Head of caudate nucleus (tissue), 42 donors: ENCODE data around the gene NKAIN2.
"Not testable (repeated sequence)": the region's sequence is repeated elsewhere in the genome, so short reads cannot be mapped to it uniquely, and the experiment has no call there.

Experiments used
- DNase-seq, 42 donors: peaks; one replicate each; pipeline versions ENCODE4 v3.0.0 to v3.0.0-alpha.2; 2020 to 2021; ENCODE audit warnings: mixed read lengths in 7 of 42
- intact Hi-C: fragments of 100-400 bp; cut with DNase I; formaldehyde crosslinking; loops from one replicate; pipeline ENCODE4 v1.15.0; 2022

Gene NKAIN2

DNA sequence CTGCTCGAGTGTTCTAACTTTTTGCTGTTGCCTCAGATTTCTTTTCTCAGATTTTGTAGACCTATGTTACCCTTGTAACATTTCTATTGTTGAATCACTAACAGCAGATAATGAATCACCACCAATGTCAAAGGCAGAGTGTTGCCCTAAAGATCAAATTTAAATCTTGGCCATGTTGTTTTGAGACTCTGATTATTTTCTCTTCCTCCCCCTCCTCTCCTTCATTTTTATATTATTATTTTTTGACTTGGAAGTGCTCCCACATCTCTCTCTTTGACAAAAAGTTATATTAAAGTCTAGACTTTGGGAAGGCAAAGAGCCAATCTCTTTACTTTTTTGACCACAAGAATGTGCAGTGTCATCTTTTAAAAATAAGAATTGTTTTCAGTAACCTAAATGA lies 422.7 kb downstream of the NKAIN2 start:
- intact Hi-C loops = no loop called here
- no peak for DNase-seq

DNA sequence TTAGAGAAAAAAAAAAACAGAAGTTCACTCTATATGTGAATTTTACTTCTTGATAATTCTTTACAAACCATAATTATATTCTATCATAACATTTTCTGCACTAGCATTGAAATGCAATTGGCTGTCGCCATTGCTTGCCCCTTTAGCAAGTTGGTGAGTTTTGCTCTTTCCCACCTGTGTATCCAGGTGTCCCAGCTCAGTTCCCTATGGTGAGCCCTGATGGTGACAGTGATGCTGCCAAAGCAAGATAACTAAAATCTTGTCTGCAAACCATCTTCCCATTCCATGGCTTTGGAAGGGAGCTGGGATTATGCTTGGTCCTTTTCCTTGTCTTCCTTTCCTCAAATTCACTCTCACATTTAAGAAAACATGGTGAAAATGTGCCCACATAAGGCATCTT lies 429.6 kb downstream of the NKAIN2 start:
- no peak for DNase-seq
- intact Hi-C loops = no loop called here

DNA sequence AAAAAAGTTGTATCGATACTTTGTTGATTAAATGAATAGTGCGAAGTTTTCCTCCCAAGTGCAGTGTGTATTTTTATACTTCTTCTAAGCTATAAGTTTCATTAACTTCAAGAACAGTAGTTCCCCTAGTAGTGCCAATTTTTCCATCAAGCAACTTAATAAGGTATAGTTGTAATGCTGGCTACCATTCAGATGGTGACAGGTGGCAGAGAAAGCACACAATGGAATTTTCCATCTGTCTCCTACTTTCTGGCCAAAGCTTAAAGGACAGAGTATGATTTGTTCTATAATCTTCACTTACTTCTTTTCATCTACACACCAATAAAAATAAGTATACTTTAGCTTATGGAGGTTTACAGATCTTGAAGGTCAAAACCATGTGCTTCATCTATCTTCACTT lies 431.1 kb downstream of the NKAIN2 start:
- DNase-seq = no peak
- intact Hi-C loops = no loop called here

DNA sequence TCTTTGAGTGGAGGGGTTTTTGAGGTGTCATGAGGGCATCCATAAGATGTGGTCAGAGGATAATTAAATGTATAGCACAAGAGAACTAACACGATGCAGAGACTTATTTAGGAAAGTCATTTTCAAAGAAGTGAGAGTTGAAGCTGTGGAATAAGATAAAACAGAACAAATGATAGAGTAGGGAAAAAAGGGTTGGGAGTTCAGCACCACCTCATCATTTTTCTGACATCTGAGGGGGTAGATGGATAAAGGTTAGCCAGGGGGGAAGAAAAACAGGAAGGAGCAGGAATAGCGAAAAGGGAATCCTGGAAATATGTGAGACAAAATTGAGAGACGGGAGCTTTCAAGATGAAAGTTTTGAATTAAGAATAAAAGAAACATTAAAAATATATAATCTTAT lies 434.2 kb downstream of the NKAIN2 start:
- DNase-seq = no peak
- intact Hi-C loops = no loop called here

DNA sequence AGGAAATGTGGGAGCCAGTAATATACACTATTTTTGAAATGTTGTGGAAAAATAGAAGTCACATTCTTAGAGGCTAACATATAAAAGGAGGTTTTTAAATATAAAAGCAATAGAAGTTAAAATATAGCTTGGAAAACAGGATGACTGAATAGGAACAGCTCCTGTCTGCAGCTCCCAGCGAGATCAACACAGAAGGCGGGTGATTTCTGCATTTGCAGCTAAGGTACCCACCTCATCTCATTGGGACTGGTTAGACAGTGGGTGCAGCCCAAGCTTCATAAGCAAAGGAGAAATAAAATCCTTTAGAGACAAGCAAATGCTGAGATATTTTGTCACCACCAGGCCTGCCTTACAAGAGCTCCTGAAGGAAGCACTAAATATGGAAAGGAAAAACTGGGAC lies 434.7 kb downstream of the NKAIN2 start:
- peak in 11 of 42 donors; percentile 1 to 57 (median 13) for DNase-seq
- intact Hi-C loops = not testable (repeated sequence)

DNA sequence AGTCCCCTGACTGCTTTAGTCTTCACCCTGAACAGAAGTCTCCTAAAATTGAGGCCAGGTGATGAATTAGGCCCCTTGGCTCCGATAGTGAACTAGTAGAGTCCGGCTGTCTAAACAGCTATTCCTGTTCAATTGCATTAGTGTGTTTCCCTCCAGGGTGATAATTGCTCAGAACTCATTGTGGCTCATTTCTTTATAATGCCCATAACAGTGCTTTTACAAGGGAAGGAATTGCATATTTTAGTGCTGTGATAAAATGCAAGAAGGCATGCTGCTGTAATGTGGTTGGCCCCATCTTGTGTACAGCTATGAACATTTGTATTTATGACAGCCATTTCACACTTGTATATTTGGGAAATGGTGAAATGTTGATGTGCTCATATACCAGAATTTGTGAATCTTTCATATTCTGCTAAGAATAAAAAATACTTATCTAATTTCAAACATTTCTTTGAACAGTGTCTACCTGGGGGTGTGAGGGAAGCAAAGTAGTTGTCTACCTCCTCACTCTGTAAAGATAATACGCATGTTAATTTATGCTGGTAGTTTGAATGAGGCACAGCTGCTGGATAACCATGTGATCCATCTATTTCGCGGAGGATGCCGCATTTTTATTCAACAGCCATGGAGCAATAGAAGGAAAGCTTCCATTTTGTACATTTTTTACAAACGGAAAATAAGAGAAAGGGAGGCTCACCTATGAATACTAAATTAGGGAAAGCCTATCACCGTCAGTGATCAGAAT lies 451.4 kb downstream of the NKAIN2 start:
- intact Hi-C loops = no loop called here
- peak in 28 of 42 donors; percentile 7 to 74 (median 32) for DNase-seq

DNA sequence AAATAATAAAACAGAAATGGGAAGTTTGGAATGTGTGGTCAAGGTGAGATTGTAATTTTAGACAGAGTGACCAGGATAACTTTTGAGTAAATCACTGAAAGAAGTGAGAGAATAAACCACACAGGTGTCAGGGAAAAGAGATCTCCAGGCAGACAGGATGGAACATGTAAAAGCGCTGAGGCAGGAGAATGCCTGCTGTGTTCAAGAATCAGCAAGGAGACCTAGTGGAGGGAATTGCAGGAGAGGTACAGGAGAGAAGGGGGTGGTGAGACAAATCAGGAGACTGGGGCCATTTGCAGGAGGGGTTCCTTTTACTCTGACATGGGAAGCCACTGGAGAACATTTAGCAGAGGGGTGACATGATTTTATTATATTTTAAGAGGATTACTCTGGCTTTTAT lies 456.7 kb downstream of the NKAIN2 start:
- intact Hi-C loops = no loop called here
- no peak for DNase-seq

DNA sequence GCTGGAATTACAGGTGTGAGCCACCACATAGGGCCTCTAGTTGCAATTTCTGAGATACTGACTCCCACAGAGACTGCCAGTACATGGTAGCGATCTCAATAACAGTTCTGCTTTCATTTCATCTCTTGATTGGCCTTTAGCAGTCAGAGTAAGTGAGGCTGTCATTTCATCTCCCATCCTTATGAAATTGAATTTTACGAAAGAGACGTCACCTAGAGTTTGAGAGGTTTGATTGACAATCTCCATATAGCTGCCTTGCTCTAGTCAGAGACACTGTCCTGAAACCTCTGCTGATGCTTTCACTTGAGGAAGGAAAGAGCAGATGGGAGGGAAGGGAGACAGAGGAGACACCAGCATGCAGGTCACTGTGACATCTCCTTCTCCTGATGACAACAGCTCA lies 466.1 kb downstream of the NKAIN2 start:
- DNase-seq = no peak
- intact Hi-C loops = no loop called here

DNA sequence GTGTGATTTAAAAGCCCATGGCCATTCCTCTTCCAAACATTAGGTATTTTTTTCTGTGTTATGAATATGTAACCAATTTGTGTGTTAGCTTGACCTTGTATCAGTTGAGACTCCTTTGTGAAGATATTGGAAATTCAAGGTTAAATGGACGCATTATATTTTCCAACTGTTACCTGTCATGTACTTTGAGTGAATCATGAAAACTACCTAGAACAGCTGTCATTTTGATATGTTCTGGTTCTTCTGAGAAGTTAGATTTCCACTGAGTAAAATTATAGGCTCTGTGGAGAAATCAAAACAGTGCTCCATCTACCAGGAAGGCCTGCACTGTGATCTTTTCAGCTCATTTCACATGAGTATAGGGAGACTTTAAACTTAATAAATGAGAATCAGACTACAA lies 470.0 kb downstream of the NKAIN2 start:
- intact Hi-C loops = no loop called here
- no peak for DNase-seq

DNA sequence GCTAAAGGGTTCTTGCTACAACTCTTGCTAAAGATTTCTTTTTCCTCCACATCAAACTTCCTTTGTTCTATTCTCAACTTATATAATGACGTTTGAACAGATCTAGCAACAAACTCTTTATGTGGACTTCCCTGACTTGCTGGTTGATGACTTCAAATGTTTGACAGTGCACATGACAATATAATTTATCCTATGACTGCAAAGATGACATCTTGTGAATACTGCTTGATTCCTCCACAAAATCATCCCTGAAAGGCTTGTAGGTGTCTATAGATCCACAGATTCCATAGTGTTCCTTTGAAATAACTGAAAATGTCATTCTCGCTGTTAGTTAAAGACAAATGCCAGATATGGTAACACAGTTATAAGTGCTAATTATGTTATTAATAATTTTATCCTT lies 478.9 kb downstream of the NKAIN2 start:
- intact Hi-C loops = no loop called here
- DNase-seq = no peak

DNA sequence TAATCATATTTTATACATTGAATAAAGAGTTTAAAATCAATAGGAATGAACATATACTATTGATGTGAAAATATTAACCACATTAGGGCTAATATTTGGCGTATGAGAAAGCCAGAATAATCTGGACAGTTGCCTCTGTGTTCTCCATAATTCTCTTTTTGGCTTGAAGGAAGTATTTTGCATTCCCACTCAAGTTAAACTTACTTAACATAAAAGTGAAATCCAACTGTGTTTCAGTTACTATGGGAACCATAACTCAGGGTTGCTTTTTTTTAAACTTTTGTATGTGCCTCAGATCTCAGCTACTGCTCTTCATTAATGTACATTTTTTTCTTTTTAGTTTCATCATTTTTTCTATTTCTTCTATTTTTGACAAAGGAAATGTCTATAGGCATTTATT lies 479.8 kb downstream of the NKAIN2 start:
- no peak for DNase-seq

DNA sequence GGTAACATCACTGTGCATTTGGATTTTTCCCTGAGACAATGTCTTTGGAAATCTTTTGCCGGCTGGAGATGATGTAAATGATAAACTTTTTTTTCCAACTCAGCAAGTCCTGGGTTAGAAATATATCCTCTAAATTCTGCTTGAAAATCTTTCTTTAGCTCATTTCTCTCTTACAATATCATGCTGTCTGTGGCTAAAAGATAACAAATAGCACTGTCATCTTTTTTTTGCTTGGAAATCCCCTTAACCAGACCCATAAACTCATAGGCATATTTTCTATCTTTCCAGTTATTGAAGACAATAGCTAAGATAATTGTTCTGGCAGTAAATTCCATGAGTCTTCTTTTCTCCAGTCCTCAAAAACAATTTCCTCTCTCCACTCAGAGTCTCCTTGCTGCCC lies 481.5 kb downstream of the NKAIN2 start:
- intact Hi-C loops = no loop called here
- no peak for DNase-seq

More for the DNA sequence above, 479.8 kb downstream of the NKAIN2 start:
- intact Hi-C loops = no loop called here

DNA sequence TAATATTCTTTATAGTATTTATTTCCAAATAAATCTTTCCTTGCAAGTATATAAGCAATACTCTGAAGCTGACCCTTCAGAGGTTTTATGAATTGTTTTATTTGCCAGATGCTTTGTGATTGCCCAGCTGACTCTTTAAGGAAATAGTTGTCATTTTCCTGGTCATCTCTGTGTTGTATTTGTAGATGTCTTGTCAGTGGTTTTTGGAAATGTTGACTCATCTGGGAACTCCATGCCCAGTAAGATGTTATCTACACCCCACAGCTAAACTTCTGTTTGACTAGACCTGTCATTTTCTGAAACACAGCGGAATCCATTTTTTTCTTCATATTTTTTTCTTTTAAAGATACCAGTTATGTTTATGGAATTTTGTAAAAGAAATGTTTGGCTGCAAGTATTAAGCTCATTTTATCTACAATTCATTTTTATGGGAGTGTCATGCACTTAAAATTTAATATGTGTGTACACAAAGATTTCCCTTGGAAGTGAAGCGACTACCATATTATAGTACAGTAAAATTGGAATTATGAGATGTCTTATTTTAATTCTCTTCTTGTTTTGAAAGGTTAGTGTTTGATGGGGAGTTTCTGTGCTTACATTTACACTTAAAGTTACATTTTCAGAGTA lies 491.0 kb downstream of the NKAIN2 start:
- intact Hi-C loops = no loop called here
- DNase-seq = no peak

DNA sequence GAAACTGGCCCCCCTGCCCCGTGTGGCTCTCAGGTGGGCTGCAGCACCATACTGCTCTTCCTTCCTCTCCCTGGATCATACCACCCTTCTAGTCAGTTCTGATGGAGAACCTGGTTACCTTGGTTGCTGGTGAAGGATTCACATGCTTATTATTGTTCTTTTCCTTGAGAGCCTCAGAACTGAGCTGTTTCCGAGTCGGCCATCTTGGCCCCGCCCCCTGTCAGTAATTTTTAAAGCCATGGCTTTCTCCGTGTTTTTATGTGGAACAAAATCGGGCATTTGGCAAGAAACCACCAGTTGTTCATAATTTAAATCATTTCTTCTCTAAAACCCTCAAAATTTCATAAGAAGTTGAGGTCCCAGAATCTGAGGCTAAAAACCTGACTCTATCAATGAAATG lies 493.8 kb downstream of the NKAIN2 start:
- DNase-seq = no peak
- intact Hi-C loops = no loop called here

DNA sequence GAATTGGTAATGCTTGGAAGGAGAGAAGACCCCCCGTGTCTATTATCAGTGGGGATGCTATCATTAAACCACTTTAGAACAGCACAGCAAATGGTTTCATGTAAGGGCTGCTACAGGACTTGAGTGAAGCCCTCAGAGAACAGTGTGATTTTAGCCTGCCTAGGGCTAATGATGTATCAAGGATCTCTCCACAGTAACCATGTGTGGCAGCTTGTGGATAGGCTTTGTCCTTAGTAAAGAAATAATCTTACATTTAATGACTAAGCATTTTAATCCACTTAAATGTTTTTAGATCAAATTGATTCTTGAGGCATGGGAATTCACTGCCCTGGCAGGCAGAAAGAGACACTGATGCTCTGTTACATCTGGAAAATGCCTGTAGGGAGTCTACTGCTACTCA lies 495.1 kb downstream of the NKAIN2 start:
- DNase-seq = no peak

DNA sequence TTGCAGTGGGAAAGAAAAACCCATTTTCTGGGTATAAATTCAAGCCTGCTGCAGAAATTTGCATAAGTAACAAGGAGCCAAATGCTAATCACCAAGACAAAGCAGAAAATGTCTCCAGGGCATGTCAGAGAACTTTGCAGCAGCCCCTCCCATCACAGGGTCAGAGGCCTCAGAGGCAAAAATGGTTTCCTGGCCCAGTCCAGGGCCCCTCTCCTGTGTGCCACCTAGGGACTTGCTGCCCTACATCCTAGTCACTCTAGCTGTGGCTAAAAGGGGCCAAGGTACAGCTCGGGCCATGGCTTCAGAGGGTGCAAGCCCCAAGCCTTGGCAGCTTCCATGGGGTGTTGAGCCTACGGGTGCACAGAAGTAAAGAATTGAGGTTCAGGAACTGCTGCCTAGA lies 497.2 kb downstream of the NKAIN2 start:
- intact Hi-C loops, DNase-seq: not testable (repeated sequence)

More for the DNA sequence above, 495.1 kb downstream of the NKAIN2 start:
- intact Hi-C loops = no loop called here

DNA sequence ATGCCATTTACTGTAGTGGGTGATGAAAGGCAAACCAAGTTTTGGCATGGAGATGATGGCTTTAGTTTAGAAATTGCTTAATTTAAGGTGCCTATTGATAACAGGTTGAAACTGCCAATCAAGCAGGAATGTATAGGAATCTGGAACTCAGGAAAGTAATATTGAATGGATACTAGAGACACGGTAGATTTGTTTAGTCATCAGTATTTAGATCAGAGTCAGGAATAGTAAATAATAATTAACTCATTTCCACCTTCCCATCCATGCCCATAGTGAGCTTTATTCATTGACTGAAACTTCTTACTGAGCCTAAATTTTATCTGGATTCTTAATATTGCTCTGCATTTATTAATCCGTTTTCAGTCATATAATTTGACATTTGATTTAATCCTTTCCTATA lies 500.3 kb downstream of the NKAIN2 start:
- intact Hi-C loops = no loop called here
- no peak for DNase-seq

DNA sequence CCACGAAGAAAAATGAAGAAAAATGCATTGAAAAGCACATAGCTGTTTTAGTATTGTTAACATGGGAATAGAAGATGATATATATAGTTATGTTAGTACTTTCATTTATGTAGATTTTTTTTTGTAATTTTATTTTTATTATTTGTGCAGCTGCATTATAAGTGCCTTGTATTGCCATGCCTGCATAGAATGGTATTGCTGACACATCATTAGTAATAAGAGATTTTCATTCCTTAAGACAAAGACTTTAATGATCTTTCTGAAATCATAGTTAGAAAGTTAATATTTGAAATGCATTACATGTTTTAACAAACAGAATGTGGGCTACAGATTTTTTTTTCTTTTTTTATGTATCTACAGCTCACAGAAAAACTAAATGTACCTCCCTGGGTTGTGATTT lies 506.5 kb downstream of the NKAIN2 start:
- intact Hi-C loops = no loop called here
- DNase-seq = no peak

DNA sequence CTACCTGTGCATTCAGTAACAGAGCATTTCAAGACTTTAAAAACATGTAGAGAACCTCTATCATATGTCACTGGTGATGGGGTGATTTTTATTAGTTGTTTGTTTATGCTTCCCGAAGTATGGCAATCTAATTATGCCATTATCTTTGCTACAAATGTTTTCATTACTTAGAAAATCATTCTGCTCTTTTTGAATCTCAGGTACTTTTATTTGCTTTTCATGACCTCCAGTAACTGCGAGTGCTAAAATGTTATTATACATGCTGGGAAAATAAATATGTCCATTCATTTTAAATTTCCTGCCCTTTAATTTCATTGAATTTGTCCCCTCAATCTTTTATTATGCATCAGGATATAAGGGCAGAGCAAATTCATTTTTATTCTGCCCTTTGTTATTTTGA lies 515.7 kb downstream of the NKAIN2 start:
- no peak for DNase-seq
- intact Hi-C loops = no loop called here

DNA sequence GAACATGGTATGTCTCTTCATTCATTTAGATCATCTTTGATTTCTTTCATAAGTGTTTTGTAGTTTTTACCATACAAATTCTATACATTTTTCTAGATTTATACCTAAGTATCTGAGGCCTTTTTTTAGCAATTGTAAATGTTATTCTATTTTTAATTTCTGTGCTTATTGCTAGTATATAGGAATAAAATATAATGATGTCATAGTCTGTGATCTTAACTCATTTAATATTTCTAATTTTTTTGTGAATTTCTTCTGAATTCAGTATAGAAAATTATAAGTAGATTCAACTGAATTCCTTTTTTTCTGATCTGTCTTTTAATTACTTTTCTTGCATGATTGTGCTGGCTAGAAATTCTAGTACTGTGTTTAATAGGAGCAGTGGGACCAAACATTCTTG lies 520.6 kb downstream of the NKAIN2 start:
- no peak for DNase-seq
- intact Hi-C loops = no loop called here

DNA sequence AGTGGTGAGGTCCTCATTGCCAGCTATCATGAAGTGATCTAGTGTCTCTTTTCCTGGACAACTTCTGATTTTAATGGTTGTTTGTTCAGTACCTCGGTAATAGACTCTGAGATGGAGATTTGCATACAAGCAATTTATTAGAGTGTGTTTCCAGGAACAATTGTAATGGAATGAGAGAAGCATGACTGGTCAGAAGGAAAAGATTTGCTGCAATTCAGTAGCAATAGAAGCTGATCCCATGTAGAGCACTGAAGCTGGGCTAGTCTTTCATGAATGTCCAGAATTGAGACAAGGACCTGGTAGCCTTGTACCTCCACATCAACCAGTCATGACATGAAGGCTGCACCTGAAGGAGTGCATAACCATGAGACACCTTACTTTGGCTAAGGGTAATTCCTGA lies 526.5 kb downstream of the NKAIN2 start:
- intact Hi-C loops = no loop called here
- DNase-seq = no peak
